ENCODE data around the gene VTI1B. TPM values are rescaled to one million over a fixed set of nuclear protein-coding genes. Genes with fewer than 3 reads are reported as not detected.

VTI1B gene
- total RNA-seq, 1 donor from 2014 or later, result 125 TPM

DNA sequence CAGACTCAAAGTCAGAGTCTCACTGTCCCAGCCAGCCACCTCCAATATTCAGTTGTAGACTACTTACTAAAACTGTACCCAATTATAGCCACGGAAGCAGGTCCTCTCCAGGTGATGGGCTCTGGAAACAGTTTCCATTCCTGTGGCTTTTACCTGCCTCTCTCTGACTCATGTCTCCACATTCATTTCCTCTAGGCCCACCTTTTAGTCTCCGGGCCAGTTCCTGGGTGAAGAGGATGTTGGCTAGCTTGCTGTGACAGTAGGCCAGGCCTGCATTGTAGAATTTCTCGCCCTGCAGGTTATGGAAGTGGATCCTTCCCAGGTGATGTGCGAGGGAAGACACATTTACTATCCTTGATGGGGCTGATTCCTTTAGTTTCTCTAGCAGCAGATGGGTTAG is 15.6 kb upstream of the VTI1B start:
- intact Hi-C loops (cut with micrococcal nuclease), result no loop called here
- no peak overlapping the region for H3K4me3 ChIP-seq
- no peak overlapping the region for H3K27ac ChIP-seq (replicated peaks)
- H3K9me3 ChIP-seq (replicated peaks), result no peaks in the 10 kb centered on the region
- TF ChIP-seq, protein P1, sequence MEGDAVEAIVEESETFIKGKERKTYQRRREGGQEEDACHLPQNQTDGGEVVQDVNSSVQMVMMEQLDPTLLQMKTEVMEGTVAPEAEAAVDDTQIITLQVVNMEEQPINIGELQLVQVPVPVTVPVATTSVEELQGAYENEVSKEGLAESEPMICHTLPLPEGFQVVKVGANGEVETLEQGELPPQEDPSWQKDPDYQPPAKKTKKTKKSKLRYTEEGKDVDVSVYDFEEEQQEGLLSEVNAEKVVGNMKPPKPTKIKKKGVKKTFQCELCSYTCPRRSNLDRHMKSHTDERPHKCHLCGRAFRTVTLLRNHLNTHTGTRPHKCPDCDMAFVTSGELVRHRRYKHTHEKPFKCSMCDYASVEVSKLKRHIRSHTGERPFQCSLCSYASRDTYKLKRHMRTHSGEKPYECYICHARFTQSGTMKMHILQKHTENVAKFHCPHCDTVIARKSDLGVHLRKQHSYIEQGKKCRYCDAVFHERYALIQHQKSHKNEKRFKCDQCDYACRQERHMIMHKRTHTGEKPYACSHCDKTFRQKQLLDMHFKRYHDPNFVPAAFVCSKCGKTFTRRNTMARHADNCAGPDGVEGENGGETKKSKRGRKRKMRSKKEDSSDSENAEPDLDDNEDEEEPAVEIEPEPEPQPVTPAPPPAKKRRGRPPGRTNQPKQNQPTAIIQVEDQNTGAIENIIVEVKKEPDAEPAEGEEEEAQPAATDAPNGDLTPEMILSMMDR (IDR thresholded peaks at IDR 0.05; ENCODE audit: borderline replicate concordance), result no peak
- H3K36me3 ChIP-seq, result peaks cover 68% of the 10 kb centered on the region
- peaks cover 14% of the 10 kb centered on the region for H3K4me1 ChIP-seq
- no peak for DNase-seq
- H3K27me3 ChIP-seq (ENCODE audit: low read depth), result no peaks in the 10 kb centered on the region

DNA sequence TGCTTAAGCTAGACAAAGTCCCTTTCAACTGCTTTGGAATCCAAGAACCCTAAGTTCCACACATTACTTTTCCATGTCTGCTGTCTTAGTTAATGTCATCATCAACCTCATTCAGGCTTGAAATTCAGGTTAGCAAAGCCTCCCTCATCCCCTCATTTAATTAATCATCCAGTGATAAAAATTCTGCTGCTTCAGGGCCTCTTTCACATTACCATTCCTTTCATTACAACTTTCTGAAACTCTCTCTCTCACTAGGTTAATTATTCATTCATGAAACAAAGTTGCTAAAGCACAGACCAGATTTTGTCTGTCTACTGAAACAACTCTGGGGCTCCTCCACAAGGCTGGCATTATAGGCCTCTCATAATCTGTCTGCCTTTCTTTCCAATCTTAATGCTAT is 9.4 kb upstream of the VTI1B start:
- Histone ChIP-seq H3K4me3 (no peak overlapping the region), H3K36me3 (peaks cover 52% of the 10 kb centered on the region), H3K27ac (replicated peaks) (no peak overlapping the region), H3K27me3 (ENCODE audit: low read depth) (no peaks in the 10 kb centered on the region), H3K9me3 (replicated peaks) (no peaks in the 10 kb centered on the region), H3K4me1 (peaks cover 3% of the 10 kb centered on the region)
- DNase-seq, result no peak
- TF ChIP-seq, protein P1 (IDR thresholded peaks at IDR 0.05; ENCODE audit: borderline replicate concordance), result no peak
- intact Hi-C loops (cut with micrococcal nuclease), result no loop called here

DNA sequence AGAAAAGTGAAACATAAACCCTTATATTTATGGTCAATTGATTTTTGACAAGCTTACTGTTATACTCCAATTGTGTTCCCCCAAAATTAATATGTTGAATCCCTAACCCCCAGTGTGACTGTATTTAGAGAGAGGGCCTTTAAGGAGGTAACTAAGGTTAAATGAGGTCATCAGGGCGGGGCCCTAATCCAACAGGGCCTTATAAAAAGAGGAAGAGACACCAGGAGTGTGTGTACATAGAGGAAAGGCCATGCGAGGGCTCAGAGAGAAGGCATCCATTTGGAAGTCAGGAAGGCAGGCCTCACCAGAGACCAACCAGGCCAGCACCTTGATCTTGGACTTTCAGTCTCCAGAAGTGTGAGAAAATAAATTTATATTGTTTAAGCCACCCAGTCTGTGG is 6.5 kb upstream of the VTI1B start:
- Histone ChIP-seq H3K36me3 (peaks cover 38% of the 10 kb centered on the region), H3K27ac (replicated peaks) (no peak overlapping the region)
- intact Hi-C loops (cut with micrococcal nuclease), result no loop called here

DNA sequence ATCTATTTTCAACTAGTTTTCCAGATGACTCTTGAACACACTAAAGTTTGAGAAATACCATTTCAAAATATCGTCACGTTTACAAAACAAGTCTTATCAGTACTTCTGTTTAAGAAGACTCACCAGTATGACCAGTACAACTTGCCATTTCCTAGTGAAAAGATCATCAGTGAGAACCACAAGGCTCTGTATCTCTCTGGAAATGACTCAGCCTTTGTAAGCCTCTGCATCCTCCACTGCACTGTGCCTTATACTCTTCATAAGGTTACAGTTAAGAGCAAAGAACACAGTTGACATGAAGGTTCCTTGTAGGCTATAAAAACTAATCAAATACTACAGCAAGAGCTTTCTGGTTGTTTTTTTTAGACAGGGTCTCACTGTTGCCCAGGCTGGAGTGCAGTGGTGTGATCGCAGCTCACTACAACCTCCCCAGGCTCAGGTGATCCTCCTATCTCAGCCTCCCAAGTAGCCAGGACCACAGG is 5.7 kb upstream of the VTI1B start:
- Histone ChIP-seq H3K27me3 (ENCODE audit: low read depth) (no peaks in the 10 kb centered on the region), H3K27ac (replicated peaks) (no peak overlapping the region), H3K9me3 (replicated peaks) (no peaks in the 10 kb centered on the region), H3K4me1 (peaks cover 7% of the 10 kb centered on the region), H3K36me3 (peaks cover 31% of the 10 kb centered on the region), H3K4me3 (no peak overlapping the region)
- no peak for DNase-seq
- intact Hi-C loops (cut with micrococcal nuclease), result no loop called here
- TF ChIP-seq, protein P1 (IDR thresholded peaks at IDR 0.05; ENCODE audit: borderline replicate concordance), result no peak

More for the DNA sequence above, 6.5 kb upstream of the VTI1B start:
- no peaks in the 10 kb centered on the region for H3K27me3 ChIP-seq (ENCODE audit: low read depth)
- TF ChIP-seq, protein P1 (IDR thresholded peaks at IDR 0.05; ENCODE audit: borderline replicate concordance), result no peak
- peaks cover 3% of the 10 kb centered on the region for H3K4me1 ChIP-seq
- H3K4me3 ChIP-seq, result no peak overlapping the region
- DNase-seq, result no peak
- H3K9me3 ChIP-seq (replicated peaks), result no peaks in the 10 kb centered on the region

DNA sequence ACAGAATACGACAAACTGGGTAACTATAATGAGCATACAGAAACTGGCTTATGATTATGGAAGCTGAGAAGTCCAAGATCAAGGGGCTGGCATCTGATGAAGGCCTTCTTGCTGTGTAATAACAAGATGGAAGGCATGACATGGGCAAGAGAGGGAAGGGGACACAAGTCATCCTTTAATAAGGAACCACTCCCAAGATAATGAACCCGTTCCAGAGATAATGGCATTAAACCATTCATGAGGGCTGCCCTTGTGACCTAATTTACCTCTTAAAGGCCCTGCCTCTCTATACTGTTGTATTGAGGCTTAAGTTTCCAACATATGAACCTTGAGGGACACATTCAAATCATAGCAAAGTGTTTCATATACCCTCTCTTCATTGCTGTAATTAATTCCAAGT is 4.6 kb upstream of the VTI1B start:
- Histone ChIP-seq H3K4me1 (peaks cover 19% of the 10 kb centered on the region), H3K36me3 (peaks cover 20% of the 10 kb centered on the region), H3K4me3 (no peak overlapping the region), H3K27me3 (ENCODE audit: low read depth) (no peaks in the 10 kb centered on the region), H3K9me3 (replicated peaks) (no peaks in the 10 kb centered on the region), H3K27ac (replicated peaks) (no peak overlapping the region)
- no peak for DNase-seq
- TF ChIP-seq, protein P1 (IDR thresholded peaks at IDR 0.05; ENCODE audit: borderline replicate concordance), result no peak
- intact Hi-C loops (cut with micrococcal nuclease), result no loop called here

Data from left ventricle myocardium inferior (tissue), 1 donor.